ENCODE results near the gene HOXC6.

HOXC6 gene

GRCh38 chr12:54012631-54013409 lies 15.4 kb upstream of the HOXC6 start:
- H3K4me3 ChIP-seq (ENCODE audit: low read depth, low read length): no peak overlapping the region
- TF ChIP-seq, protein P1, sequence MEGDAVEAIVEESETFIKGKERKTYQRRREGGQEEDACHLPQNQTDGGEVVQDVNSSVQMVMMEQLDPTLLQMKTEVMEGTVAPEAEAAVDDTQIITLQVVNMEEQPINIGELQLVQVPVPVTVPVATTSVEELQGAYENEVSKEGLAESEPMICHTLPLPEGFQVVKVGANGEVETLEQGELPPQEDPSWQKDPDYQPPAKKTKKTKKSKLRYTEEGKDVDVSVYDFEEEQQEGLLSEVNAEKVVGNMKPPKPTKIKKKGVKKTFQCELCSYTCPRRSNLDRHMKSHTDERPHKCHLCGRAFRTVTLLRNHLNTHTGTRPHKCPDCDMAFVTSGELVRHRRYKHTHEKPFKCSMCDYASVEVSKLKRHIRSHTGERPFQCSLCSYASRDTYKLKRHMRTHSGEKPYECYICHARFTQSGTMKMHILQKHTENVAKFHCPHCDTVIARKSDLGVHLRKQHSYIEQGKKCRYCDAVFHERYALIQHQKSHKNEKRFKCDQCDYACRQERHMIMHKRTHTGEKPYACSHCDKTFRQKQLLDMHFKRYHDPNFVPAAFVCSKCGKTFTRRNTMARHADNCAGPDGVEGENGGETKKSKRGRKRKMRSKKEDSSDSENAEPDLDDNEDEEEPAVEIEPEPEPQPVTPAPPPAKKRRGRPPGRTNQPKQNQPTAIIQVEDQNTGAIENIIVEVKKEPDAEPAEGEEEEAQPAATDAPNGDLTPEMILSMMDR (IDR thresholded peaks at IDR 0.05; ENCODE audit: low read depth, low read length, missing control alignments): peak; percentile 23
- no peak for DNase-seq (ENCODE audit: low read depth)

DNA sequence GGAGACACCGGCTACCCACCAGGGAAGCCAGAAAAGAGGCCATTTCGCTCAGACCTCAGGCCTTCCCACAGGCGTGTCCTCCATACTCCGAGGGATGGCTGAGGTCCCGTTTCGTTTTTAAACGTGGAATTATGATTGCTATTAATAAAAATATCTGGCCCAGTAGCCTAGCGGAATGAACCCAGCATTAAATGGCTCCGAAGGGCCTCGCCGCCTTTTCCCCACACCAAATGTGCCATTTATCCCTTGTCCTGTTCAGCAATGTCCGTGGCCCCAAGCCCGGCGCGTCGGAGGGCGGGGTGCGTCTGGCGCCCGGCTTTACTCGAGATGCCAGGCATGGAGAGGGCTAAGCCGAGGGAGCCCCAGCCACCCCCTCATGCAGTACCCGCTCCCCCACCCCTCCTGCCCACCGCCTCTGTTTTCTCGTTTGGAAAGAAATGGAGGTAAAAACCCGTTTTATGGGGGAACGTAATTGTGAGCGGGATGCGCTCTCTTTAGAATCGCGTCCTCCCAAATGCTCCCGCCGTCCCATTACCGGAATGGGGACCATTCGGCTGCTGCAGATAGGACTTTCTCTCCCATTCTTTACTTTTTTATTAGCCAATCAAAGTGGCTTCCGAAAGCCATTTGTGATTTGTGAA lies 13.7 kb upstream of the HOXC6 start:
- H3K4me3 ChIP-seq (ENCODE audit: low read depth, low read length): no peak overlapping the region
- DNase-seq (ENCODE audit: low read depth): no peak

DNA sequence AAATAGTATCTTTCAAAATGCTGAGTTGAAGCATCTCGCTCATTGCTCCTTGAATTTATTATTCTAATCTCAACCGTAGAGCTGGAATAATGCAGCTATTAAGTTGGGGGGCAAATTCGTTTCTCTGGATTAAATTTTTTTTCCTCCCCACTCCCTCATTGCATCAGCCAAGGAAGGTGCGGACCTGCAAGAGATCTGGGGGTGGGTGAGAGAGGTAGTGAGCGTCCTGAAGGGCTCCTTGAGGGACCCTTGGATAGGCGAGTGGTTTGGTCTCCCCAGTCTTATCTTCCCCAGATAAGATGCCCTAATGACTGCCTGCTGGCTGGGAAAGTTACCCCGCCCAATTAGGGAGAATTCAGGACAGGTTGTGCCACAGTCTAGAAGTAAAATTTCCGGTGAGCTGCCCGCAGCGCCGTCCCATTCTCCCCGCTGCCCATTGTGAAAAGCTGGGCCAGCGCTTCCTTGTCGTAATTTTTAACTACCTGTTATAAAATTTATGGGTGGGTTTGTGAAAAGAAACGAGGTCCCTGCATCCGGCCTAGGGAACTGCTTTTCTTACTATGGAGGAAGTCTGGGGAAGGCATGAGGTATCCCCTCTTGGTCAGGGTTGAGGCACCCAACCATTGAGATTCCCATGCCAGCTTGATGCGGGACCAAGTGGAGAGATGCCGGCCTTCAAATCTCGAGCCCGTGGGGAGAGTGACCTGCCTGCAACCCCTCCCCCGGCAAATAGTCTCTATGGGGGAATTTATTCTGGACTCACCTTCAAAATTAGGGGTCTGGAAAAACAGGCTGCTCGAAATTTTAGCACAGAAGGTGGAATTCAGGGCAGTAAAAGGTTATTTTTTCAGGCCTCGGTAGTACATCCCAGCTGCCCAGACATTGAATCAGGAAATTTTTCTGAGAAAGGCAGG lies 13.0 kb upstream of the HOXC6 start:
- TF ChIP-seq, protein P1 (IDR thresholded peaks at IDR 0.05; ENCODE audit: low read depth, low read length, missing control alignments): no peak
- no peak overlapping the region for H3K4me3 ChIP-seq (ENCODE audit: low read depth, low read length)

More for the DNA sequence above, 13.7 kb upstream of the HOXC6 start:
- TF ChIP-seq, protein P1 (IDR thresholded peaks at IDR 0.05; ENCODE audit: low read depth, low read length, missing control alignments): no peak

GRCh38 chr12:54016051-54016450 lies 12.2 kb upstream of the HOXC6 start:
- no peak overlapping the region for H3K4me3 ChIP-seq (ENCODE audit: low read depth, low read length)
- TF ChIP-seq, protein P1 (IDR thresholded peaks at IDR 0.05; ENCODE audit: low read depth, low read length, missing control alignments): no peak
- DNase-seq (ENCODE audit: low read depth): no peak

More for the DNA sequence above, 13.0 kb upstream of the HOXC6 start:
- DNase-seq (ENCODE audit: low read depth): no peak

DNA sequence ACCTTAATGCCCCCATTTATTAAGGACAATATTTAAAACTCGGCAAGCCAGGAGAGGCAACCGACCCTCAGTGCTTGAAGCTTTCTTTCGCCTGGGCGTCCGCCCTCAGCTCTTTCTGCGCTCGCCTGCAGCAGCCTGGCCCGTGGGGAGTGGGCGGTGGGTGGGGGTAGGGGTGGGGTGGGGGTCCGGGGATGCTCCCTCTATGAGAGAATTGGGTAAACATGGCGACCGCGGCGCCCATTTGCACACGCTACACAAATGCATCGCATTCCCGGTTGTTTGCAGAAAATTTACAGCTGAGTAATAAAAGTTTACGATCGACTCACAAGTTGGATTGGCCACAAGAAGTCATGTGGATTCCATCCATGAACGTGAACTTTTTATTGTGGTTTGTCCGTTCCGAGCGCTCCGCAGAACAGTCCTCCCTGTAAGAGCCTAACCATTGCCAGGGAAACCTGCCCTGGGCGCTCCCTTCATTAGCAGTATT lies 11.7 kb upstream of the HOXC6 start:
- TF ChIP-seq, protein P1 (IDR thresholded peaks at IDR 0.05; ENCODE audit: low read depth, low read length, missing control alignments): no peak
- no peak for DNase-seq (ENCODE audit: low read depth)
- no peak overlapping the region for H3K4me3 ChIP-seq (ENCODE audit: low read depth, low read length)

DNA sequence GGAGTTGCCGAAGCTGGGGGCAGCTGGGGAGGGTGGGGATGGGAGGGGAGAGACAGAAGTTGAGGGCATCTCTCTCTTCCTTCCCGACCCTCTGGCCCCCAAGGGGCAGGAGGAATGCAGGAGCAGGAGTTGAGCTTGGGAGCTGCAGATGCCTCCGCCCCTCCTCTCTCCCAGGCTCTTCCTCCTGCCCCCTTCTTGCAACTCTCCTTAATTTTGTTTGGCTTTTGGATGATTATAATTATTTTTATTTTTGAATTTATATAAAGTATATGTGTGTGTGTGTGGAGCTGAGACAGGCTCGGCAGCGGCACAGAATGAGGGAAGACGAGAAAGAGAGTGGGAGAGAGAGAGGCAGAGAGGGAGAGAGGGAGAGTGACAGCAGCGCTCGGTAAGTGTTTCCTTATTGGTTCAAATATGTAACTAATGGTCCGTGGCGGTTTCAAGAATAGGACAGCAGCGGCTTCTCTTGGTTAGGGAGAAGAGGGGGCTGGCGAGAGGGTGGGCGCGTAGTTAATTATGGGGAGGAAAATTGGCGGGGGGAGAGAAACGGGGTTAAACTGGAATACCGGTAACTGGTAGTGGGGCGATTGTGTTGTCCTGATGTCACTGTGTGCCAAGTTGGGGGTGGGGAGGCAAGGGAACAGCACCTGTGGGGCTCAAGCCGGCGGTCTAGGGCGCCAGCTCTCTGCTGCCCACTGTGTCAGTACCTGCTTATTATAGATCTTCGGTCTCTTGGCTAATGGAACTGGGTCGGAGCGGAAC lies 11.0 kb upstream of the HOXC6 start:
- DNase-seq (ENCODE audit: low read depth): no peak
- peak overlapping the region; percentile 54 for H3K4me3 ChIP-seq (ENCODE audit: low read depth, low read length)
- TF ChIP-seq, protein P1 (IDR thresholded peaks at IDR 0.05; ENCODE audit: low read depth, low read length, missing control alignments): peak; percentile 23

All from GM12864 (cell line).